CD4-positive, alpha-beta T cell (primary cell): Measurements from ENCODE around the gene ITGA2. TPM values are rescaled to one million over a fixed set of nuclear protein-coding genes. Genes with fewer than 3 reads are reported as not detected.
A peak's percentile ranks its signal among the peaks of the same experiment; 100 is the strongest.

Experiments used
- ATAC-seq: fragments of 200-7000 bp; cut with Tn5 transposase; one replicate; pipeline ENCODE4 v1.10.0; 2022; ENCODE audit warnings: mild to moderate bottlenecking; ENCODE audit not compliant: poor library complexity
- CTCF ChIA-PET: fragments of 350-600 bp; sonication (Branson Sonifier 250); formaldehyde crosslinking; loops from one replicate; lab custom pipeline; 2021; ENCODE audit warnings: antibody characterized with exemption, inconsistent platforms; lab: Charles Lee
- POLR2A ChIA-PET: fragments of 350-600 bp; sonication (Branson Sonifier 250); formaldehyde crosslinking; loops from one replicate; lab custom pipeline; 2021; ENCODE audit warnings: antibody characterized with exemption, inconsistent platforms; lab: Charles Lee
- DNase-seq, 14 experiments: peaks; one replicate each; pipeline ENCODE4 v3.0.0-alpha.2; 2013 to 2020; ENCODE audit warnings: mixed read lengths in 2 of 14
- H3K27ac ChIP-seq, 2 donors: one replicate each; pipeline versions ENCODE4 v1.5.1 to v1.7.0; 2013; ENCODE audit warnings: low read length in 2 of 2, low read depth in 1 of 2, mild to moderate bottlenecking in 1 of 2
- H3K27me3 ChIP-seq, 2 experiments: 1 replicate in 1 of 2; 2 replicates in 1 of 2; pipeline versions ENCODE4 v1.6.1 to v1.7.0; 2013; ENCODE audit warnings: low read length in 2 of 2, control low read depth in 1 of 2, mild to moderate bottlenecking in 1 of 2, moderate library complexity in 1 of 2; ENCODE audit not compliant: insufficient read depth in 2 of 2, control insufficient read depth in 1 of 2
- H3K36me3 ChIP-seq: one replicate; pipeline ENCODE4 v1.6.1; 2013; ENCODE audit warnings: low read length, control low read depth; ENCODE audit not compliant: insufficient read depth
- H3K4me1 ChIP-seq: one replicate; pipeline ENCODE4 v1.6.1; 2013; ENCODE audit warnings: low read length, control low read depth; ENCODE audit not compliant: insufficient read depth
- H3K4me3 ChIP-seq: one replicate; pipeline ENCODE4 v1.5.1; 2013; ENCODE audit warnings: mild to moderate bottlenecking, low read length, moderate library complexity
- H3K9me3 ChIP-seq, 2 experiments: 1 replicate in 1 of 2; 2 replicates in 1 of 2; pipeline versions ENCODE4 v1.6.1 to v1.7.0; 2013; ENCODE audit warnings: low read length in 2 of 2, mild to moderate bottlenecking in 2 of 2, control low read depth in 1 of 2, moderate library complexity in 1 of 2; ENCODE audit not compliant: control insufficient read depth in 1 of 2, insufficient read depth in 1 of 2
- H3K27ac Mint-ChIP-seq: one replicate; pipeline ENCODE4 v1.8.0; 2020; ENCODE audit warnings: mixed read lengths
- H3K27me3 Mint-ChIP-seq: one replicate; pipeline ENCODE4 v1.8.0; 2021; ENCODE audit warnings: mixed read lengths
- H3K36me3 Mint-ChIP-seq: one replicate; pipeline ENCODE4 v1.8.0; 2021; ENCODE audit warnings: low read depth, mixed read lengths
- H3K4me1 Mint-ChIP-seq: one replicate; pipeline ENCODE4 v1.8.0; 2021; ENCODE audit warnings: low read depth, mixed read lengths
- H3K4me3 Mint-ChIP-seq: one replicate; pipeline ENCODE4 v1.8.0; 2020; ENCODE audit warnings: mild to moderate bottlenecking, mixed read lengths
- H3K9me3 Mint-ChIP-seq: one replicate; pipeline ENCODE4 v1.8.0; 2020; ENCODE audit warnings: mixed read lengths
- intact Hi-C, 2 experiments: fragments of 100-400 bp; cut with DNase I in 1 of 2; cut with micrococcal nuclease in 1 of 2; formaldehyde crosslinking; loops; one replicate each; pipeline versions ENCODE4 v1.15.1 to v1.9.0; 2023 to 2025; cut with DNase I, micrococcal nuclease
- total RNA-seq, 174 experiments: library from RNA in 2 of 174; stranded (reverse) in 2 of 174; gene quantifications; one replicate each; pipeline ENCODE4 v1.2.3 and lab custom pipeline; 2021 to 2026
- TF ChIP-seq, protein P1 (sequence below): fragments of 200-600 bp; IDR thresholded peaks from one replicate; pipeline ENCODE4 v1.8.0; 2022; ENCODE audit warnings: antibody characterized with exemption, mild to moderate bottlenecking

ITGA2 gene
- total RNA-seq, 2 experiments from 2014 or later = 0.03 to 0.11 TPM

DNA sequence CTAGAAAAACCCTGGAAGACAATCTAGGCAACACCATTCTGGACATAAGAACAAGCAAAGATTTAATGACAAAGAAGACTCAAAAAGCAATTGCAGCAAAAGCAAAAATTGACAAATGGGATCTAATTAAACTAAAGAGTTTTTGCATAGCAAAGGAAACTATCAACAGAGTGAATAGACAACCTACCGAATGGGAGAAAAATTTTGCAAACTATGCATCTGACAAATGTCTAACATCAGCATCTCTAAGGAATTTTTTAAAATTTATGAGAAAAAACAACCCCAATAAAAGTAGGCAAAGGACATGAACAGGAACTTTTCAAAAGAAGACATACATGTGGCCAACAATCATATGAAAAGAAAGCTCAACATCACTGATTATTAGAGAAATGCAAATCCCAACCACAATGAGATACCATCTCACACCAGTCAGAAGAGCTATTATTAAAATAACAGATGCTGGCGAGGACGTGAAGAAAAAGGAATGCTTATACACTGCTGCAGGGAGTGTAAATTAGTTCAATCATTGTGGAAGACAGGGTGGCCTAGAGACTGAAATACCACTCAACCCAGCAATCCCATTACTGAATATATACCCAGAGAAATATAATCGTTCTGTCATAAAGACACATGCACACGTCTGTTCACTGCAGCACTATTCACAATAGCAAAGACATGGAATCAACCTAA, 116.6 kb downstream of the ITGA2 start:
- POLR2A ChIA-PET = interaction anchor here (1.1 to 1.2 kb wide), 2 partner anchors 18 to 372 kb away, joined by 3 read pairs; no protein-coding TSS in a partner anchor

DNA sequence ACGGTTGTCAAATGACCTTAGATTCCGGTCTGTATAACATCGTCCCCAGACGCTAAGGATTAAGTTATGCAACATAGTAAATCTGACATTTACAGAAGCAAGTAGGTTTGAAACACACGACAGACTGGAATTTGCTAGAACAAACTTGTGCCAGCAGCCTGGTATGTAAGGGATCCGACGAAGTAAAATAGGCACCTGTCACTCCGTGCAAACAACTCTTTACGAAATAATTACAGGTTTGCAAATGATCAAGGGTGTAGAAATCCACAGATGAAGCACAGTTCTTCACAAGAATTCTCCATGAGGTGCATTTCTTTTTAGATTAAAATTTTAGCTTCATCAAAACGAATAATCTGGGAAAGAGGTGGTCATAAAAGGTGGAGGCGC, 119.9 kb downstream of the ITGA2 start:
- peak overlapping the region; percentile 94 for H3K4me3 Mint-ChIP-seq
- peak in 4 of 14 experiments; percentile 7 to 35 (median 16) for DNase-seq
- peaks cover 17% of the 10 kb centered on the region for H3K36me3 ChIP-seq
- peak overlapping the region; percentile 89 for H3K27ac Mint-ChIP-seq
- no peaks in the 10 kb centered on the region for H3K27me3 ChIP-seq
- H3K9me3 Mint-ChIP-seq = no peaks in the 10 kb centered on the region
- H3K4me1 Mint-ChIP-seq = peaks cover 62% of the 10 kb centered on the region
- ChIA-PET POLR2A (interaction anchor here (0.6 to 1.5 kb wide), 8 partner anchors 9 to 1201 kb away, joined by 3 to 7 read pairs (median 4); partner anchors contain the start of gene ARL15), CTCF (no interaction called here)
- H3K4me1 ChIP-seq = peaks cover 10% of the 10 kb centered on the region
- no peaks in the 10 kb centered on the region for H3K27me3 Mint-ChIP-seq
- peak overlapping the region; percentile 64 to 77 for H3K27ac ChIP-seq
- no peaks in the 10 kb centered on the region for H3K9me3 ChIP-seq
- intact Hi-C loops = loop anchor here in 1 of 2 experiments (5.0 kb wide), 1 partner anchor 1198 kb away; no protein-coding TSS in a partner anchor
- peaks cover 40% of the 10 kb centered on the region for H3K36me3 Mint-ChIP-seq
- no peak for ATAC-seq
- peak overlapping the region; percentile 88 for H3K4me3 ChIP-seq
- TF ChIP-seq, protein P1, sequence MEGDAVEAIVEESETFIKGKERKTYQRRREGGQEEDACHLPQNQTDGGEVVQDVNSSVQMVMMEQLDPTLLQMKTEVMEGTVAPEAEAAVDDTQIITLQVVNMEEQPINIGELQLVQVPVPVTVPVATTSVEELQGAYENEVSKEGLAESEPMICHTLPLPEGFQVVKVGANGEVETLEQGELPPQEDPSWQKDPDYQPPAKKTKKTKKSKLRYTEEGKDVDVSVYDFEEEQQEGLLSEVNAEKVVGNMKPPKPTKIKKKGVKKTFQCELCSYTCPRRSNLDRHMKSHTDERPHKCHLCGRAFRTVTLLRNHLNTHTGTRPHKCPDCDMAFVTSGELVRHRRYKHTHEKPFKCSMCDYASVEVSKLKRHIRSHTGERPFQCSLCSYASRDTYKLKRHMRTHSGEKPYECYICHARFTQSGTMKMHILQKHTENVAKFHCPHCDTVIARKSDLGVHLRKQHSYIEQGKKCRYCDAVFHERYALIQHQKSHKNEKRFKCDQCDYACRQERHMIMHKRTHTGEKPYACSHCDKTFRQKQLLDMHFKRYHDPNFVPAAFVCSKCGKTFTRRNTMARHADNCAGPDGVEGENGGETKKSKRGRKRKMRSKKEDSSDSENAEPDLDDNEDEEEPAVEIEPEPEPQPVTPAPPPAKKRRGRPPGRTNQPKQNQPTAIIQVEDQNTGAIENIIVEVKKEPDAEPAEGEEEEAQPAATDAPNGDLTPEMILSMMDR = no peak

More for the DNA sequence above, 116.6 kb downstream of the ITGA2 start:
- peaks cover 10% of the 10 kb centered on the region for H3K4me1 ChIP-seq
- Mint-ChIP-seq H3K4me3 (peak overlapping the region; percentile 61), H3K27me3 (no peaks in the 10 kb centered on the region), H3K36me3 (peaks cover 73% of the 10 kb centered on the region), H3K4me1 (peaks cover 65% of the 10 kb centered on the region), H3K9me3 (no peaks in the 10 kb centered on the region), H3K27ac (no peak overlapping the region)
- CTCF ChIA-PET = interaction anchor here (1.0 to 1.8 kb wide), 2 partner anchors 12 to 158 kb away, joined by 3 to 7 read pairs; no protein-coding TSS in a partner anchor
- no peaks in the 10 kb centered on the region for H3K27me3 ChIP-seq
- no peak overlapping the region for H3K4me3 ChIP-seq
- no peak for DNase-seq
- peaks cover 32% of the 10 kb centered on the region for H3K36me3 ChIP-seq
- no peak overlapping the region for H3K27ac ChIP-seq
- ATAC-seq = no peak
- H3K9me3 ChIP-seq = no peaks in the 10 kb centered on the region
- intact Hi-C loops = loop anchor here in 1 of 2 experiments (5.0 kb wide), 1 partner anchor 1202 kb away; no protein-coding TSS in a partner anchor
- TF ChIP-seq, protein P1 = no peak

DNA sequence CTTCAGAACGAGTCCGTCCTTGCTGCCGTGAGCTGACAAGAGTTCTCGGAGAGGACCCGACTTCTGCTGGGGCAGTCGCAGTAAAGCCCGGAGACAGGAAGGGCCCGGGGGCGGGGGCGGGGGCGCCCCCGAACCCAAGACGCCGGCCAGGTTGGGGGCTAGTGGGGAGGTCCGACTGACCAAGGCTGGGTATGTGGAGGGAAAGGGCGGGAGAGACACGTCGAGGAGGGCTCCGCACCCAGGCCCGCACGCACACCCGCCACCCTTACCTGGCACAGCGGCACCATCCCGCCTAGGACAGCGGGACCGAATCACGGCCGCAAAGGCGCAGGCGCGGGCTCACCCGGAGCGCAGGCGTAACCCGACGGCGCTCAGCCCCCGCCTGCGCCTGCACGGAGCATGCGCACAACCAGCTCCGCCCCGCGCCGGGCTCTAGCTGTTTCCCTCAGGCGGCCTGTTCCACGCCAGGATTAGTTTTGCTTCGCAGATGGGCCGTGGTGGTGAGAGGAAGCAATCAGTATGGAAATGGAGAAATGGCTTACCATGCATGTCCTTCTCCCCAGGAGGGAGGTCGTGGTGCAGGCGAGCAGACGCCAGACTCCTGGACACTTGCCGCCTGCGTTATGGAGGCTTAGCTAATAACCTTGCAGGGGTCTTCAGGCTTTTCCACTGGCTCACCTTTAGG, 120.4 kb downstream of the ITGA2 start, which contains the start of gene MOCS2:
TSS of gene MOCS2 (minus strand) at position 315 of the 685 bp plus-strand sequence. CDS start 2,583 bp downstream, outside the sequence.
- CTCF ChIA-PET = interaction anchor here (1.0 kb wide), 1 partner anchor 1202 kb away, joined by 3 read pairs; no protein-coding TSS in a partner anchor
- Mint-ChIP-seq H3K27me3 (no peaks in the 10 kb centered on the region), H3K36me3 (peaks cover 36% of the 10 kb centered on the region), H3K9me3 (no peaks in the 10 kb centered on the region), H3K4me1 (peaks cover 58% of the 10 kb centered on the region), H3K27ac (peak within 1 kb of the TSS; percentile 89), H3K4me3 (peak within 1 kb of the TSS; percentile 94)
- Histone ChIP-seq H3K27ac (peak within 1 kb of the TSS; percentile 64 to 77), H3K4me1 (peaks cover 10% of the 10 kb centered on the region), H3K27me3 (no peaks in the 10 kb centered on the region), H3K9me3 (no peaks in the 10 kb centered on the region), H3K4me3 (peak within 1 kb of the TSS; percentile 88), H3K36me3 (peaks cover 14% of the 10 kb centered on the region)
- intact Hi-C loops = loop anchor here in 1 of 2 experiments (5.0 kb wide), 3 partner anchors 312 to 1198 kb away; partner anchors contain the start of gene NDUFS4
- POLR2A ChIA-PET = interaction anchor here (0.6 to 1.5 kb wide), 11 partner anchors 9 to 1201 kb away, joined by 3 to 7 read pairs (median 3); partner anchors contain the start of gene ARL15
- DNase-seq = peak; percentile 79 to 96 (median 88)
- peak; percentile 96 for ATAC-seq
- TF ChIP-seq, protein P1 = no peak
